Measurements from ENCODE around the gene MCAM. TPM values are rescaled to one million over a fixed set of nuclear protein-coding genes. Genes with fewer than 3 reads are reported as not detected.
A peak's percentile ranks its signal among the peaks of the same experiment; 100 is the strongest.

MCAM gene
- total RNA-seq, 1 experiment from 2014 or later: 26.4 TPM

GRCh38 chr11:119293461-119293860 is 23.5 kb downstream of the MCAM start:
- peaks cover 5% of the 10 kb centered on the region; the same call in 1 of the 2 replicates for H3K9me3 Mint-ChIP-seq
- no peaks in the 10 kb centered on the region for H3K27me3 Mint-ChIP-seq (ENCODE audit: low read depth)
- no peak overlapping the region for H3K4me3 Mint-ChIP-seq
- POLR2A ChIA-PET: no interaction called here
- peaks cover 48% of the 10 kb centered on the region for H3K36me3 Mint-ChIP-seq
- CTCF ChIA-PET: interaction anchor here (0.6 to 1.7 kb wide), 3 partner anchors 31 to 148 kb away, joined by 3 read pairs; no protein-coding TSS in a partner anchor
- H3K27ac Mint-ChIP-seq: no peak overlapping the region
- TF ChIP-seq ZNF317 (CRISPR knock-in tag; IDR thresholded peaks at IDR 0.05; ENCODE audit: borderline replicate concordance, low read depth) (no peak), ZNF396 (CRISPR knock-in tag; IDR thresholded peaks at IDR 0.05; ENCODE audit: borderline replicate concordance) (no peak), TP53 (CRISPR knock-in tag; IDR thresholded peaks at IDR 0.05) (no peak), ATF6 (CRISPR knock-in tag; IDR thresholded peaks at IDR 0.05) (no peak), ZBTB21 (CRISPR knock-in tag; IDR thresholded peaks at IDR 0.05; ENCODE audit: borderline replicate concordance) (no peak), TEAD4 (CRISPR knock-in tag; IDR thresholded peaks at IDR 0.05) (no peak), E2F5 (CRISPR knock-in tag; IDR thresholded peaks at IDR 0.05) (no peak), ZNF671 (CRISPR knock-in tag; IDR thresholded peaks at IDR 0.05) (no peak)
- TF ChIP-seq, protein P1, sequence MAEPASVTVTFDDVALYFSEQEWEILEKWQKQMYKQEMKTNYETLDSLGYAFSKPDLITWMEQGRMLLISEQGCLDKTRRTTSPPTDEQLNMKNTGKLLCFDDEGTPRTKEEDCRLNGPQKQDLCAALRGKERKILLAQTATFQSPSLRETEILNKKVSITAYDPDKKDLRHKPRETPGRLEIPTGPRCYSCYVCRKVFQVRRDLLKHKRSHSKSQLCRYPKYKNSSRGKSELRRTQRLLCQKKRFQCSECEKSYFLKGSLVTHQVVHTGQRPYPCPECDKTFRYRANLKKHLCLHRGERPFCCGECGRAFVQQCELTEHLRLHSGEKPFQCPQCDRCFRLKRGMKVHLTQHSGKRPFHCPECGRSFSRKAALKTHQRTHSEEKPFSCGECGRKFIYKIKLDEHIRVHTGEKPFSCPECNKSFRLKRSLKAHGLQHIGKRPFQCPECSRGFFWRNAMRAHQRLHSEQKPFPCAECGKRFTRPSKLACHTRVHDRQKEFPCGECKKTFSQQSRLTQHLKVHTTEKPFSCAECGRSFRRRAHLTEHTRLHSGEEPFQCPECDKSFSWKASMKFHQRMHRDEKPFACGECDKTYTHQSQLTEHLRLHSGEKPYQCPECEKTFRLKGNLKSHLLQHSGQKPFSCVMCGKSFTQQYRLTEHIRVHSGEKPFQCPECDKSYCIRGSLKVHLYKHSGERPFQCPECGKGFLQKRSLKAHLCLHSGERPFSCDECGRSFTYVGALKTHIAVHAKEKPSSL (CRISPR knock-in tag; conservative IDR thresholded peaks at IDR 0.05): no peak
- TF ChIP-seq, protein P2, sequence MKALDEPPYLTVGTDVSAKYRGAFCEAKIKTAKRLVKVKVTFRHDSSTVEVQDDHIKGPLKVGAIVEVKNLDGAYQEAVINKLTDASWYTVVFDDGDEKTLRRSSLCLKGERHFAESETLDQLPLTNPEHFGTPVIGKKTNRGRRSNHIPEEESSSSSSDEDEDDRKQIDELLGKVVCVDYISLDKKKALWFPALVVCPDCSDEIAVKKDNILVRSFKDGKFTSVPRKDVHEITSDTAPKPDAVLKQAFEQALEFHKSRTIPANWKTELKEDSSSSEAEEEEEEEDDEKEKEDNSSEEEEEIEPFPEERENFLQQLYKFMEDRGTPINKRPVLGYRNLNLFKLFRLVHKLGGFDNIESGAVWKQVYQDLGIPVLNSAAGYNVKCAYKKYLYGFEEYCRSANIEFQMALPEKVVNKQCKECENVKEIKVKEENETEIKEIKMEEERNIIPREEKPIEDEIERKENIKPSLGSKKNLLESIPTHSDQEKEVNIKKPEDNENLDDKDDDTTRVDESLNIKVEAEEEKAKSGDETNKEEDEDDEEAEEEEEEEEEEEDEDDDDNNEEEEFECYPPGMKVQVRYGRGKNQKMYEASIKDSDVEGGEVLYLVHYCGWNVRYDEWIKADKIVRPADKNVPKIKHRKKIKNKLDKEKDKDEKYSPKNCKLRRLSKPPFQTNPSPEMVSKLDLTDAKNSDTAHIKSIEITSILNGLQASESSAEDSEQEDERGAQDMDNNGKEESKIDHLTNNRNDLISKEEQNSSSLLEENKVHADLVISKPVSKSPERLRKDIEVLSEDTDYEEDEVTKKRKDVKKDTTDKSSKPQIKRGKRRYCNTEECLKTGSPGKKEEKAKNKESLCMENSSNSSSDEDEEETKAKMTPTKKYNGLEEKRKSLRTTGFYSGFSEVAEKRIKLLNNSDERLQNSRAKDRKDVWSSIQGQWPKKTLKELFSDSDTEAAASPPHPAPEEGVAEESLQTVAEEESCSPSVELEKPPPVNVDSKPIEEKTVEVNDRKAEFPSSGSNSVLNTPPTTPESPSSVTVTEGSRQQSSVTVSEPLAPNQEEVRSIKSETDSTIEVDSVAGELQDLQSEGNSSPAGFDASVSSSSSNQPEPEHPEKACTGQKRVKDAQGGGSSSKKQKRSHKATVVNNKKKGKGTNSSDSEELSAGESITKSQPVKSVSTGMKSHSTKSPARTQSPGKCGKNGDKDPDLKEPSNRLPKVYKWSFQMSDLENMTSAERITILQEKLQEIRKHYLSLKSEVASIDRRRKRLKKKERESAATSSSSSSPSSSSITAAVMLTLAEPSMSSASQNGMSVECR (CRISPR knock-in tag; IDR thresholded peaks at IDR 0.05; ENCODE audit: borderline replicate concordance): no peak
- no peaks in the 10 kb centered on the region for H3K4me1 Mint-ChIP-seq
- DNase-seq (ENCODE audit: low spot score): no peak
- ATAC-seq: no peak

- Mint-ChIP-seq H3K27ac (no peak overlapping the region), H3K4me1 (no peaks in the 10 kb centered on the region), H3K9me3 (peaks cover 5% of the 10 kb centered on the region; the same call in 1 of the 2 replicates), H3K4me3 (no peak overlapping the region), H3K27me3 (ENCODE audit: low read depth) (no peaks in the 10 kb centered on the region), H3K36me3 (peaks cover 51% of the 10 kb centered on the region)
- ChIA-PET CTCF (no interaction called here), POLR2A (no interaction called here)
- ATAC-seq (no peak), DNase-seq (ENCODE audit: low spot score) (no peak)
- TF ChIP-seq ZNF317 (CRISPR knock-in tag; IDR thresholded peaks at IDR 0.05; ENCODE audit: borderline replicate concordance, low read depth) (peak; percentile 99), ZNF263 (CRISPR knock-in tag; IDR thresholded peaks at IDR 0.05; ENCODE audit: low read depth) (no peak)
These were observed 25.9 kb downstream of the MCAM start for GRCh38 chr11:119290894-119291497.

- Mint-ChIP-seq H3K4me3 (no peak overlapping the region), H3K27me3 (ENCODE audit: low read depth) (no peaks in the 10 kb centered on the region), H3K36me3 (peaks cover 61% of the 10 kb centered on the region), H3K27ac (no peak overlapping the region), H3K4me1 (no peaks in the 10 kb centered on the region), H3K9me3 (peaks cover 5% of the 10 kb centered on the region; the same call in 1 of the 2 replicates)
- no peak for DNase-seq (ENCODE audit: low spot score)
- ChIA-PET CTCF (no interaction called here), POLR2A (no interaction called here)
- ATAC-seq: no peak
- TF ChIP-seq, protein P2 (CRISPR knock-in tag; IDR thresholded peaks at IDR 0.05; ENCODE audit: borderline replicate concordance): no peak
- no peak for TF ChIP-seq NR2C2 (CRISPR knock-in tag; IDR thresholded peaks at IDR 0.05)
These were observed 28.7 kb downstream of the MCAM start for GRCh38 chr11:119288219-119288618.

Data from WTC11 (cell line).